Measurements from ENCODE around the gene DCTN2.

Gene DCTN2

DNA sequence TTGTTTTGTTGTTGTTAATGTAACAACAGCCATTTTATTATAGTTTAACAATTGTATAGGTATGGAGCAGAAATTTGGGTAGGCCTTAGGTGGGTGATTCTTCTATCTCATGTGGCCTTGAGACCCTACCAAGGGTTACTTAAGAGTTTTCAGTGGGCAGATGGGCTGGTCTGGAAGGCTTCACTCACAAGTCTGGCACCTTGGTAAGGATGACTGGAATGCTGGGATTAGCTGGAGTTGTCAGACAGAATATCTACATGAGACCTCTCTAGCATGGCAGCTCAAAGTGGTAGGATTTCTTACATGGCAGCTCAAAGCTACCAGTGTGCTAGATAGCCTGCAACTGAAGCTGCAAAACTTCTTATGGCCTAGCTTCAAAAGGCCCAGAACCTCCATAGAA, 61.3 kb downstream of the DCTN2 start:
- no peak for DNase-seq

DNA sequence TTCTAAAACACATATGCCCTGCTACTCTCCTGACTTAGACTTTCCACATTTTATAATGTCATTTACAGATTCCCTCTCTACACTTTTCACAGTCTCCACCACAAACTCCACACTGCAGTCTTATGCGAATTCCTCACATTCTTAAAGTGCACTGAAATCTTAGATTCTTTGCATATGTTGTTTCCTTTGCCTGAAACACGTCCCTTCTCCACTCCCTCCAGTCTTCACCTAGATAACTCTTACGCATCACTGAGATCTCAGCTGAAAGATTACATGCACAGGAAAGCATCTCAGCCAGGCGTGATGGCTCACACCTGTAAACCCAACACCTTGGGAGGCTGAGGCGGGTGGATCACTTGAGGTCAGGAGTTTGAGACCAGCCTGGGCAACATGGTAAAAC, 63.5 kb downstream of the DCTN2 start:
- DNase-seq, result no peak

DNA sequence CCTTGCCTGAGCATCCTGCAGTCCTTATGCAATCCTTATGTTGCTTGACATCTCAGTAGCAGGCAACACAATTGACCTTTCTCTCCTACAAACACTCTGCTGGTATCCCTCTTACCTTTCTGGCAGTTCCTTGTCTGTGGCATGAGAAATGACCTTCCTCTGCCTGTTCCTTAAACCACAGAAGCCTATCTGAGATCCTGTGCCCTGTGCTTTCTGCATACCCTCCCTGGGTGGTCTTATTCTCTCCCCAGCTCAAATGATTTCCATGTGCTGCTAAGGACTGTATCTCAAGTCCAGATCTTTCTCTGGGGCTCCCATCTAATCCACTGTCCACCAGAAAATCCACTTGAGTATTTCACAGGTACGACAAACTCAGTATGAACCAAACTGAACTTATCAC, 65.3 kb downstream of the DCTN2 start:
- no peak for DNase-seq

All from NCI-H2227 treated with DMSO at 0.1 percent for 48 hours (cell line).